Activated naive CD4-positive, alpha-beta T cell treated with anti-CD3 and anti-CD28 coated beads for 36 hours (primary cell): ENCODE results near the gene MYNN. TPM values are rescaled to one million over a fixed set of nuclear protein-coding genes. Genes with fewer than 3 reads are reported as not detected.

Experiments used
- CTCF ChIA-PET: fragments of 350-600 bp; sonication (Branson Sonifier 250); formaldehyde crosslinking; loops from one replicate; lab custom pipeline; 2021; ENCODE audit warnings: antibody characterized with exemption; lab: Charles Lee
- DNase-seq: peaks from one replicate; pipeline ENCODE4 v3.0.0-alpha.2; 2020
- H3K27ac Mint-ChIP-seq: one replicate; pipeline ENCODE4 v1.8.0; 2021; ENCODE audit warnings: mild to moderate bottlenecking, mixed read lengths
- H3K27me3 Mint-ChIP-seq: one replicate; pipeline ENCODE4 v1.8.0; 2021; ENCODE audit warnings: low read depth, mixed read lengths
- H3K36me3 Mint-ChIP-seq: one replicate; pipeline ENCODE4 v1.8.0; 2021; ENCODE audit warnings: low read depth, mixed read lengths
- H3K4me1 Mint-ChIP-seq: one replicate; pipeline ENCODE4 v1.8.0; 2021; ENCODE audit warnings: low read depth, mixed read lengths
- H3K4me3 Mint-ChIP-seq: one replicate; pipeline ENCODE4 v1.8.0; 2021; ENCODE audit warnings: mild to moderate bottlenecking, moderate library complexity, mixed read lengths
- H3K9me3 Mint-ChIP-seq: one replicate; pipeline ENCODE4 v1.8.0; 2021; ENCODE audit warnings: mixed read lengths
- intact Hi-C: fragments of 100-400 bp; cut with micrococcal nuclease; formaldehyde crosslinking; loops from one replicate; pipeline ENCODE4 v1.15.1; 2023
- total RNA-seq, 2 experiments: library from RNA; stranded (reverse); gene quantifications; one replicate each; pipeline ENCODE4 v1.2.3, GENCODE V29; 2021

Gene MYNN
- total RNA-seq, 2 experiments from 2014 or later, result 12.0 to 13.5 TPM

GRCh38 chr3:169813757-169814517 lies 40.7 kb downstream of the MYNN start:
- DNase-seq, result peak; percentile 88
- CTCF ChIA-PET, result interaction anchor here (0.6 to 0.8 kb wide), 2 partner anchors 56 to 165 kb away, joined by 3 read pairs; partner anchors contain the start of gene LRRC31
- Mint-ChIP-seq H3K4me1 (peaks cover 19% of the 10 kb centered on the region), H3K36me3 (peaks cover 5% of the 10 kb centered on the region), H3K27me3 (no peaks in the 10 kb centered on the region), H3K9me3 (peaks cover 9% of the 10 kb centered on the region), H3K4me3 (peak overlapping the region; percentile 82), H3K27ac (peak overlapping the region; percentile 79)
- intact Hi-C loops, result loop anchor here (1.0 to 5.0 kb wide), 12 partner anchors 41 to 1093 kb away; partner anchors contain the start of genes EIF5A2, MECOM, MYNN and PHC3

DNA sequence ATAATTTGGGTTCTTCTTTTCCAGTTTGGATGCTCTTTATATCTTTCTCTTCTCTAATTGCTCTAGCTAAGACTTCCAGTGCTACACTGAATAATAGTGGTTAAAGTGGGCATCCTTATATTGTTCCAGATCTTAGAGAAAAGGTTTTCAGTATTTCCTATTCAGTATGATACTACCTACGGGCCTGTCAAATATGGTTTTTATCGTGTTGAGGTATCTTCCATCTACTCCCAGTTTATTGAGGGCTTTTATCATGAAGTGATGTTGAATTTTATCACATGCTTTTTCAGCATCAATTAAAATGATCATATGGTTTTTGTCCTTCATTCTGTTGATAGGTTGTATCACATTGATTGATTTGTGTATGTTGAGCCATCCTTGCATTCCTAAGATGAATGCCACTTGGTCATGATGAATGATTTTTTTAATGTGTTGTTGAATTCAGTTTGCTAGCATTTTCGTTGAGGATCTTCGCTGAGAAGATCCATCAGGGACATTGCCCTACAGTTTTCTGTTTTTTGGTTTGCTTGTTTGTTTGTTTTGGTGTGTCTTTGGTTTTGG lies 42.5 kb downstream of the MYNN start:
- peaks cover 9% of the 10 kb centered on the region for H3K9me3 Mint-ChIP-seq
- H3K4me3 Mint-ChIP-seq, result no peak overlapping the region
- H3K27me3 Mint-ChIP-seq, result no peaks in the 10 kb centered on the region
- CTCF ChIA-PET, result interaction anchor here (0.7 to 1.3 kb wide), 2 partner anchors 42 to 997 kb away, joined by 3 read pairs; no protein-coding TSS in a partner anchor
- DNase-seq, result no peak
- H3K27ac Mint-ChIP-seq, result no peak overlapping the region
- intact Hi-C loops, result no loop called here
- peaks cover 19% of the 10 kb centered on the region for H3K4me1 Mint-ChIP-seq
- peaks cover 5% of the 10 kb centered on the region for H3K36me3 Mint-ChIP-seq

- no peak for DNase-seq
- Mint-ChIP-seq H3K9me3 (peaks cover 9% of the 10 kb centered on the region), H3K27ac (no peak overlapping the region), H3K27me3 (no peaks in the 10 kb centered on the region), H3K36me3 (peaks cover 5% of the 10 kb centered on the region), H3K4me1 (peaks cover 11% of the 10 kb centered on the region), H3K4me3 (no peak overlapping the region)
- CTCF ChIA-PET, result no interaction called here
- intact Hi-C loops, result no loop called here
Observed at GRCh38 chr3:169818316-169818715, 45.1 kb downstream of the MYNN start.

DNA sequence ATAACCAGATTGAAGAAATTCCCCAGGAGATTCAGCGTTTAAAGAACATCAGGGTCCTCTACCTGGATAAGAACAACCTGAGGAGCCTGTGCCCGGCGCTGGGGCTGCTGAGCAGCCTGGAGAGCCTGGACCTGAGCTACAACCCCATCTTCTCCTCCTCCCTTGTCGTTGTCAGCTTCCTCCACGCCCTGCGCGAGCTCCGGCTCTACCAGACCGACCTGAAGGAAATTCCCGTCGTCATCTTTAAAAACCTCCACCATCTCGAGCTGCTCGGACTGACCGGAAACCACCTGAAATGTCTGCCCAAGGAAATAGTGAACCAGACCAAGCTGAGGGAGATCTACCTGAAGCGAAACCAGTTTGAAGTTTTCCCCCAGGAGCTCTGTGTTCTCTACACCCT lies 48.9 kb downstream of the MYNN start:
- H3K27ac Mint-ChIP-seq, result no peak overlapping the region
- no peaks in the 10 kb centered on the region for H3K9me3 Mint-ChIP-seq
- H3K4me3 Mint-ChIP-seq, result no peak overlapping the region
- no peaks in the 10 kb centered on the region for H3K4me1 Mint-ChIP-seq
- intact Hi-C loops, result no loop called here
- H3K27me3 Mint-ChIP-seq, result no peaks in the 10 kb centered on the region
- H3K36me3 Mint-ChIP-seq, result no peaks in the 10 kb centered on the region
- DNase-seq, result no peak
- CTCF ChIA-PET, result interaction anchor here (0.6 to 1.0 kb wide), 2 partner anchors 127 to 527 kb away, joined by 3 read pairs; no protein-coding TSS in a partner anchor

DNA sequence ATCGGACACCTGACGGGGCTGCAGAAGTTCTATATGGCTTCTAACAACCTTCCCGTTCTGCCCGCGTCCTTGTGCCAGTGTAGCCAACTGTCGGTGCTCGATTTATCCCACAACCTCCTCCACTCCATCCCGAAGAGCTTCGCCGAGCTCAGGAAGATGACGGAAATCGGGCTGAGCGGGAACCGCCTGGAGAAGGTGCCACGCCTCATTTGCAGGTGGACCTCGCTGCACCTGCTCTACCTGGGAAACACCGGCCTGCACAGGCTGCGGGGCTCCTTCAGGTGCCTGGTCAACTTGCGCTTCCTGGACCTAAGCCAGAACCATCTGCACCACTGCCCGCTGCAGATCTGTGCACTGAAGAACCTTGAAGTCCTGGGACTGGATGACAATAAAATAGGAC lies 49.3 kb downstream of the MYNN start:
- no peaks in the 10 kb centered on the region for H3K4me1 Mint-ChIP-seq
- CTCF ChIA-PET, result interaction anchor here (0.6 to 1.0 kb wide), 3 partner anchors 41 to 527 kb away, joined by 3 read pairs; no protein-coding TSS in a partner anchor
- DNase-seq, result no peak
- no peaks in the 10 kb centered on the region for H3K36me3 Mint-ChIP-seq
- no peaks in the 10 kb centered on the region for H3K27me3 Mint-ChIP-seq
- no peak overlapping the region for H3K27ac Mint-ChIP-seq
- H3K4me3 Mint-ChIP-seq, result no peak overlapping the region
- intact Hi-C loops, result no loop called here
- H3K9me3 Mint-ChIP-seq, result no peaks in the 10 kb centered on the region

DNA sequence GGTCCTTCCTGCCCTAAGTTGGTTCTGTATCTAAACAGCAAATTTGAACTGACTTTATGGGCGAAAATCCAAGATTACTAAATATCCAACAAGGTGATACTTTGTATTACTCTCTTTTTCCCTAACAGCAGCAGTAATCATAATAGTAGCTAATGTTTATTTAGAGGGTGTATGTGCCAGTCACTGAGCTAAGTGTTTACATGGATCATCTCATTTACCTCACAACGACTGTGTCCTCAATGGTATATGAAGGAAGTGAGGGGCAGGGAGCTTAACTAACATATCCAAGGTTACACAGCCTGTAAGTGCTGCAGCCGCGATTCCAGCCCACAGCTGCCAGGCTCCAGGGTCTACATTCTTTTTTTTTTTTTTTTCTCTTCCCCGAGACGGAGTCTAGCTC lies 49.8 kb downstream of the MYNN start:
- H3K27ac Mint-ChIP-seq, result no peak overlapping the region
- DNase-seq, result no peak
- H3K9me3 Mint-ChIP-seq, result no peaks in the 10 kb centered on the region
- CTCF ChIA-PET, result interaction anchor here (0.8 kb wide), 1 partner anchor 40 kb away, joined by 3 read pairs; no protein-coding TSS in a partner anchor
- H3K36me3 Mint-ChIP-seq, result no peaks in the 10 kb centered on the region
- H3K4me1 Mint-ChIP-seq, result no peaks in the 10 kb centered on the region
- H3K27me3 Mint-ChIP-seq, result no peaks in the 10 kb centered on the region
- no peak overlapping the region for H3K4me3 Mint-ChIP-seq
- intact Hi-C loops, result no loop called here

- Mint-ChIP-seq H3K4me3 (no peak overlapping the region), H3K27me3 (no peaks in the 10 kb centered on the region), H3K27ac (no peak overlapping the region), H3K9me3 (no peaks in the 10 kb centered on the region), H3K36me3 (no peaks in the 10 kb centered on the region), H3K4me1 (peaks cover 8% of the 10 kb centered on the region)
- no peak for DNase-seq
- intact Hi-C loops, result no loop called here
- CTCF ChIA-PET, result interaction anchor here (0.7 kb wide), 1 partner anchor 8 kb away, joined by 3 read pairs; no protein-coding TSS in a partner anchor
Observed at GRCh38 chr3:169825316-169825715, 52.1 kb downstream of the MYNN start.

DNA sequence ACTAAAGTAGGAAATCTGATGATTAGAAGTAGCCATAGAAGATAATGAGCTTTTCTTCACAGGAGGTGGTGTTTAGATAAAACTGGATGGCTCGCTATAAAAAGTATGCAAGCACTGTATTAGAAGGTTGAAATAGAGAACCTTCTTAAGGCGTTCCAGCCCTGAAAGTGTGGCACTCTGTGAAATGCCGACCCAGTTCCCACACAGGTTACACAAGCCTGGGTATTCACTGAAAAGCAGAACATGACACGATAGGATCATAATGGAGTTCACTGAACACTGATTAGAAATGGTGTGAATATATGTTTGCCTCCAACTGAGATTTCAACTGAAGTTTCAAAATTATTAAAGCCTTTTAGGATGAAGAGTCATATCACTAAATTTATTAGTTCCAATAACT lies 54.5 kb downstream of the MYNN start:
- intact Hi-C loops, result no loop called here
- H3K4me1 Mint-ChIP-seq, result peaks cover 8% of the 10 kb centered on the region
- H3K27ac Mint-ChIP-seq, result no peak overlapping the region
- no peaks in the 10 kb centered on the region for H3K9me3 Mint-ChIP-seq
- CTCF ChIA-PET, result interaction anchor here (0.7 kb wide), 1 partner anchor 20 kb away, joined by 3 read pairs; no protein-coding TSS in a partner anchor
- no peak for DNase-seq
- no peaks in the 10 kb centered on the region for H3K27me3 Mint-ChIP-seq
- no peaks in the 10 kb centered on the region for H3K36me3 Mint-ChIP-seq
- H3K4me3 Mint-ChIP-seq, result no peak overlapping the region

DNA sequence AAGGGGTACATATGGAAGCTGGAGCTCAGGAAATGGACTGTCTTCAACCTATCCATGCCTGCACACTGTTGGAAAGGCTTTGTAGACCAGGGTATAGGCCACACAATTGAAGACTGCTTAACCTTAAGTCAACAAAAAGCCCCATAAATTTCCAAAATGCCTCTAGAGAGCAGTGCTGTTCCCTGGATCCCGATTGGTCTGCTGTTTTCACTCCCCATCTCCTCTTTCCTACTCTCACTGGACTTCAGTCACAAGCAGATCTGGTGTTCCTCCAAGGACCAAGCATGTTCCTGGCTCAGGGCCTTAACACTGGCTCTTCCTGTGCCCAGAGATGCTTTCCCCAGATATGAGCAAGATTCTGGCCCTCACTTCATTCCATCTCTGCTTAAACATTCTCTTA lies 62.3 kb downstream of the MYNN start:
- intact Hi-C loops, result no loop called here
- CTCF ChIA-PET, result interaction anchor here (0.7 kb wide), 1 partner anchor 243 kb away, joined by 4 read pairs; no protein-coding TSS in a partner anchor
- DNase-seq, result no peak
- H3K27ac Mint-ChIP-seq, result no peak overlapping the region
- H3K9me3 Mint-ChIP-seq, result no peaks in the 10 kb centered on the region
- H3K27me3 Mint-ChIP-seq, result peaks cover 2% of the 10 kb centered on the region
- no peaks in the 10 kb centered on the region for H3K4me1 Mint-ChIP-seq
- H3K4me3 Mint-ChIP-seq, result no peak overlapping the region
- H3K36me3 Mint-ChIP-seq, result no peaks in the 10 kb centered on the region

DNA sequence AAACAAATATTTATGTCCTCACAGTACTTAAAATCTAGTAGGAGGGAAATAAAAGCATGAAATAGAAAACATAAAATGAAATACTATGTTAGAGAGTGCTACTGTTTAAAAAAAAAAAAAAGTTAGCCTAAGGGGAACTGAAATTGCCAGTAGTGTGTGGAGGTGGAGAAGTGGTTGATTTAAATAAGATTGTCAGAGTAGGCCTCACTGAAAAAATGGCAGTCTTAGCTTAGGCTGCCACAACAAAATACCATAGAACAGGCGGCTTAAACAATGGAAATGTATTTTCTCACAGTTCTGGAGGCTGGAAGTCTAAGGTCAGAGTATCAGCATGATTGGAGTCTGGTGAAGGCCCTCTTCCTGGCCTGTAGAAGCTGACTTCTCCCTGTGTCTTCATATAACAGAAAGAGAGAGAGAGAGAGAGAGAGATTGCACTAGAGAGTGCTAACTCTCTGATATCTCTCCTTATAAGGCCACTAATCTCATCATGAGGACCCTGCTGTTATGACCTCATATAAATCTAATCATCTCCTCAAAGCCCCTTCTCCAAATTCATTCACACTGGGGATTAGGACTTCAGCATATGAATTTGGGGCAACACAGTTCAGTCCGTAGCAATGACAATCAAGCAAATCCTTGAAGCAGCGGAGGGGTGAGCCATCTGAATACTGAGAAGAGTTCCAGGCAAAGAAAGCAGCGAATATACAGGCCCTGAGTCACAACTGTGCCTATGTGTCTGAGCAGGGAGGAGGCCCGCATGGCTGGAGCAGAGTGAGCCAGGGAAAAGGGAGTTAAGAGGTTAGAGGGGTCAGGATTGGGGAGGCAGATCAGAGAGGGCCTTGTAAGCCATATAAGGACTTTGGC lies 63.1 kb downstream of the MYNN start:
- H3K4me1 Mint-ChIP-seq, result no peaks in the 10 kb centered on the region
- DNase-seq, result no peak
- peaks cover 2% of the 10 kb centered on the region for H3K27me3 Mint-ChIP-seq
- no peaks in the 10 kb centered on the region for H3K9me3 Mint-ChIP-seq
- no peak overlapping the region for H3K27ac Mint-ChIP-seq
- CTCF ChIA-PET, result no interaction called here
- no peaks in the 10 kb centered on the region for H3K36me3 Mint-ChIP-seq
- intact Hi-C loops, result no loop called here
- H3K4me3 Mint-ChIP-seq, result no peak overlapping the region

GRCh38 chr3:169836942-169837275 lies 63.7 kb downstream of the MYNN start:
- intact Hi-C loops, result no loop called here
- no peaks in the 10 kb centered on the region for H3K36me3 Mint-ChIP-seq
- no peak for DNase-seq
- no peak overlapping the region for H3K4me3 Mint-ChIP-seq
- no peak overlapping the region for H3K27ac Mint-ChIP-seq
- H3K9me3 Mint-ChIP-seq, result no peaks in the 10 kb centered on the region
- CTCF ChIA-PET, result no interaction called here
- H3K27me3 Mint-ChIP-seq, result peaks cover 2% of the 10 kb centered on the region
- H3K4me1 Mint-ChIP-seq, result no peaks in the 10 kb centered on the region

- Mint-ChIP-seq H3K36me3 (no peaks in the 10 kb centered on the region), H3K27ac (no peak overlapping the region), H3K27me3 (peaks cover 2% of the 10 kb centered on the region), H3K4me1 (no peaks in the 10 kb centered on the region), H3K4me3 (no peak overlapping the region), H3K9me3 (no peaks in the 10 kb centered on the region)
- DNase-seq, result no peak
- CTCF ChIA-PET, result no interaction called here
- intact Hi-C loops, result no loop called here
Observed at GRCh38 chr3:169838511-169839030, 65.4 kb downstream of the MYNN start.
